Measurements from ENCODE around the gene PPP1R13B.

The PPP1R13B gene

GRCh38 chr14:103730490-103731035 lies 116.8 kb downstream of the PPP1R13B start:
- no peak for DNase-seq (ENCODE audit: low read depth in 2 of 2)

- DNase-seq (ENCODE audit: low read depth in 2 of 2) = no peak
Measured at GRCh38 chr14:103729496-103730448, 117.6 kb downstream of the PPP1R13B start.

GRCh38 chr14:103728721-103729120 lies 118.7 kb downstream of the PPP1R13B start:
- no peak for DNase-seq (ENCODE audit: low read depth in 2 of 2)

- DNase-seq (ENCODE audit: low read depth in 2 of 2) = no peak
Measured at GRCh38 chr14:103728141-103728540, 119.2 kb downstream of the PPP1R13B start.

GRCh38 chr14:103727313-103727980 lies 119.9 kb downstream of the PPP1R13B start:
- no peak for DNase-seq (ENCODE audit: low read depth in 2 of 2)

GRCh38 chr14:103726474-103726873 lies 120.9 kb downstream of the PPP1R13B start:
- no peak for DNase-seq (ENCODE audit: low read depth in 2 of 2)

- no peak for DNase-seq (ENCODE audit: low read depth in 2 of 2)
Measured at GRCh38 chr14:103725739-103726395, 121.5 kb downstream of the PPP1R13B start.

GRCh38 chr14:103725001-103725682 lies 122.2 kb downstream of the PPP1R13B start:
- no peak for DNase-seq (ENCODE audit: low read depth in 2 of 2)

- no peak for DNase-seq (ENCODE audit: low read depth in 2 of 2)
Measured at GRCh38 chr14:103724116-103724515, 123.3 kb downstream of the PPP1R13B start.

- DNase-seq (ENCODE audit: low read depth in 2 of 2) = no peak
Measured at GRCh38 chr14:103723748-103724081, 123.7 kb downstream of the PPP1R13B start.

GRCh38 chr14:103721334-103722120 lies 125.8 kb downstream of the PPP1R13B start:
- no peak for DNase-seq (ENCODE audit: low read depth in 2 of 2)

GRCh38 chr14:103719751-103720150 lies 127.6 kb downstream of the PPP1R13B start:
- DNase-seq (ENCODE audit: low read depth in 2 of 2) = no peak

- DNase-seq (ENCODE audit: low read depth in 2 of 2) = no peak
Measured at GRCh38 chr14:103718572-103718971, 128.8 kb downstream of the PPP1R13B start.

GRCh38 chr14:103716899-103717411 lies 130.4 kb downstream of the PPP1R13B start:
- DNase-seq (ENCODE audit: low read depth in 2 of 2) = no peak

GRCh38 chr14:103716091-103716801 lies 131.1 kb downstream of the PPP1R13B start:
- DNase-seq (ENCODE audit: low read depth in 2 of 2) = no peak

GRCh38 chr14:103715052-103716000 lies 132.0 kb downstream of the PPP1R13B start, which contains the start of the genes XRCC3 and ZFYVE21:
Gene XRCC3, minus strand, starts transcription at chr14:103715451. Its CDS starts 4,364 bp downstream, at chr14:103711087.
Gene ZFYVE21, plus strand, starts transcription at chr14:103715810. Its CDS starts 32 bp downstream, at chr14:103715842.
- DNase-seq (ENCODE audit: low read depth in 2 of 2) = peak; percentile 99

- DNase-seq (ENCODE audit: low read depth in 2 of 2) = no peak
Measured at GRCh38 chr14:103714063-103714724, 133.2 kb downstream of the PPP1R13B start.
